Measurements from ENCODE around the gene SNX22.

GRCh38 chr15:64180235-64180824, 28.8 kb downstream of the SNX22 start:
- TF ChIP-seq RARB (CRISPR knock-in tag; IDR thresholded peaks at IDR 0.05) (no peak), OSR1 (CRISPR knock-in tag; IDR thresholded peaks at IDR 0.05) (no peak), SNAI2 (CRISPR knock-in tag; IDR thresholded peaks at IDR 0.05) (no peak), PATZ1 (CRISPR knock-in tag; IDR thresholded peaks at IDR 0.05; ENCODE audit: borderline replicate concordance) (no peak), ZFP30 (CRISPR knock-in tag; IDR thresholded peaks at IDR 0.05) (no peak), PPARA (CRISPR knock-in tag; IDR thresholded peaks at IDR 0.05; ENCODE audit: borderline replicate concordance) (no peak), CREB5 (CRISPR knock-in tag; IDR thresholded peaks at IDR 0.05; ENCODE audit: low read depth) (no peak)
- TF ChIP-seq, protein P1, sequence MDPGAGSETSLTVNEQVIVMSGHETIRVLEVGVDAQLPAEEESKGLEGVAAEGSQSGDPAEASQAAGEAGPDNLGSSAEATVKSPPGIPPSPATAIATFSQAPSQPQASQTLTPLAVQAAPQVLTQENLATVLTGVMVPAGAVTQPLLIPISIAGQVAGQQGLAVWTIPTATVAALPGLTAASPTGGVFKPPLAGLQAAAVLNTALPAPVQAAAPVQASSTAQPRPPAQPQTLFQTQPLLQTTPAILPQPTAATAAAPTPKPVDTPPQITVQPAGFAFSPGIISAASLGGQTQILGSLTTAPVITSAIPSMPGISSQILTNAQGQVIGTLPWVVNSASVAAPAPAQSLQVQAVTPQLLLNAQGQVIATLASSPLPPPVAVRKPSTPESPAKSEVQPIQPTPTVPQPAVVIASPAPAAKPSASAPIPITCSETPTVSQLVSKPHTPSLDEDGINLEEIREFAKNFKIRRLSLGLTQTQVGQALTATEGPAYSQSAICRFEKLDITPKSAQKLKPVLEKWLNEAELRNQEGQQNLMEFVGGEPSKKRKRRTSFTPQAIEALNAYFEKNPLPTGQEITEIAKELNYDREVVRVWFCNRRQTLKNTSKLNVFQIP (CRISPR knock-in tag; IDR thresholded peaks at IDR 0.05; ENCODE audit: borderline replicate concordance, low read depth) = no peak
